Measurements from ENCODE around the gene IFT22.
"Not testable (repeated sequence)": the region's sequence is repeated elsewhere in the genome, so short reads cannot be mapped to it uniquely, and the experiment has no call there.

Gene IFT22

DNA sequence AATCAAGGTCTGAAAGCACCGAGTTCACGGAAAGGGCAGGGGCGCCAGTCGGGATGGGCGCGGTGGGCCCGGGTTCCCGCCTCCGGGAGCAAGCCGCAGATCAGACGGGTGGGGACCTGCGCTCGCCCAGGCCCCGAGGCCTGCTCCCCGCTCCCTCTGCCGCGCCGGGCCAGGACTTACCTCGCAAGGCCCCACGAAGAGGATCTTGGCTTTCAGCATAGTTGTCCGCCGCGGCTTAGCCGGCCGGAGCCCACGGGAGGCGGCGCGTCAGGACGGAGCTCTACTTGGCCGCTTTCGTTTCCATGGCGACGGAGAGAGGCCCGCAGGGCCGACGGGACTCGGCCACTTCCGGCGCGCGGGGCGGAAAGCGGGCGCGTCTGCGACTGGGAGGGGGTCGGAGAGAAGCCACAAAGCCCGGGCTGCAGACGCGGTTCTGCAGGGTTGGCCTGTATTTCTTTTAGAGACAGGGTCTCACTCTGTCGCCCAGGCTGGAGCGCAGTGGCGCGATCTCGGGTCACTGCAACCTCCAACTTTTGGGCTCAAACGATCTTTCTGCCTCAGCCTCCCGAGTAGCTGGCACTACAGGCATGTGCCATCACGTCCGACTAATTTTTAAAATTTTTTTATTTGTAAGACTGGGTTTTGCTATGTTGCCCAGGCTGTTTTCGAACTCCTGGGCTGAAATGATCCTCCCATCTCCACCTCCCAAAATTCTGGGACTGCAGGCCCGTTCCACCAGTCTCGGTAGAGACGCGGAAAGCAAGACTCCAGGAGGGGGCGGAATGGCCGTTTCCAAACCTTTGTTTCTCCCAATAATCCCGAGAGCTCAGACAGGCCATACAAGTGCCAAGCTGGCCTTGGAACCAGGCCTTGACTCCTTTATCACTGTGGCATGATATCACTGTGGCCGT, at the start of gene IFT22:
IFT22 (minus strand) TSS at position 322 of the 911 bp plus-strand sequence; CDS start at position 219, 103 bp downstream.
- peak; percentile 87 for DNase-seq

DNA sequence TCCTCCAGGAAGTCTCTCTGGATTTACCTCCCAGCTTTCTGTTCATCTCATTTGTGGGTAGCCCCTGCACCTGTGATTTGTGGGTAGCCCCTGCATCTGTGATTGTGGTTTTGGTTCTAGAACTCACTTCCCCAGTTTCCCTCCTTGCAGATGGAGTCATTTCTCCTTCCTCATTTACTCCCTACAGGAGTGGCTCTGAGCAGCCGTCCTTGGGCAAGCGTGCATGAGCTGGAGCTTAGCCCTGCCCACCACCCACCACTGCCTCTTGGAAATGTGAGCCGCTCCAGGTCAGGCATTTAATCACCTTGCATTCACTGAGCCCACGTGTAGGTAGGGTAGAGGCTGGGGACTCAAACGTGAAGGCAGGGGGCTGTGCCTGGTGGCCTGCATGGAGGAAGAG, 49.2 kb upstream of the IFT22 start:
- no peak for DNase-seq

DNA sequence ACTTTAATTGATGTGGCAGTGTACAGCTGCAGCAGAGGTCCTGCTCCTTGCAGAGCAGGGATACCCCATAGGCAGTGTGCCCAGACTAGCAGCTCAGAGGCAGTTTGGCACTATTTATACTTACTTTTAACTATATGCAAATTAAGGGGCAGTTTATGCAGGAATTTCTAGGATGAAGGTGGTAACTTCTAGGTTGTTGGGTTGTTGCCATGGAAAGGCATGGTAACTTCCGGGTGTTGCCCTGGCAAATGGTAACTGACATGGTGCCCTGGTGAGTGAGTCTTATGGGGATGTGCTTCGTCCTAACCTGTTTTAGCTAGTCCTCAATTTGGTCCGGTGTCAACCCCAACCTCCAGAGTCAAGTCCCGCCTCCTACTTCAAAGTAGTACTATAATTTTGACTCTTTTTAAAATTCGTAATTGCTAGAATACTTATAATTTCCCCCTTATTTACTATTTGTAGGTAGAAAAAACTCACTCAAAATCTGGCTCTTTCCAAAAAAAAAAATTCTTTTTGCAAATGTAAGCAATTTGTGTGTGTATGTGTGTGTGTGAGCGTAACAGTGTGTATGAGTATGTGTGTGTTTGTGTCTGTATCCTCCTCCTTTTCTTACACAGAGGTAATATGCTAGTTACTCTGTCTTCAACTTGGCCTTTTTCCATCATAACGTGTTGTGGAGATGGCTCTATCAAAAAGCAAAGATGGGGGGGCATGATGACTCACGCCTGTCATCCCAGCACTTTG, 47.0 kb upstream of the IFT22 start:
- no peak for DNase-seq

DNA sequence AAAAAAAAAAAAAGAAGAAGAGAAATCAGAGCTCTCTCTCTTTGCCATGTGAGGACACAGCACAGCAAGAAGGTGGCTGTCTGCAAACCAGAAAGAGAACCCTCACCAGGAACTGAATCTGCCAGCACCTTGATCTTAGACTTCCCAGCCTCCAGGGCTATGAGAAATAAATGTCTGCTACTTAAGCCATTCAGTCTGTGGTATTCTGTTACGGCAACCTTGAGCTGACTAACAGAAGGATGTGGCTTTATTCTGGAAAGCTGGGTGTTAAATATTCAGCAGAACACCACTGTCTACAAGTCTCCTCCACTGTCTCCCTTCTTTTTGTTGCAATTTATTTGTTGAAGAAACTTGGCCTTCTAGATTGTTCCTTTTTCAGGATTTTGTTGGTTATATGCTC, 46.1 kb upstream of the IFT22 start:
- no peak for DNase-seq

DNA sequence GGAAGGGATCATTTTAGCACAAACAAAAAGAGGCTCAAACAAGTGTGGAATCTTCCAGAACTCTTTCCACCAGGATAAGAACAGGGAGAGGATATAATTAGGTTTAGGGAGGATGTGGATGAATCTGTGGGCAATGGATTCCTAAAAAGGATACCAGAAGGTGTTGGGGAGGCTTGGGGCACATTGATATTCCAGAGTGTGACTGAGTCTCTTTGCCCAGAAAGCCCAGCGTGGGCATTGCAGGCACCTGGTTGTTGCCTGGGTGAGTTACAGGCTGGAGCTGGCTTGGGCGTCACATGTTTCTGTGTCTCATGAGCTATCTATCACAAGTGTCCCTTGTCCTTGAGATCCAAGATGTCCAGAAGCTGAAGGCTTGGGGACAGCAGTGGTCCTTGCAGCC, 44.3 kb upstream of the IFT22 start:
- no peak for DNase-seq

DNA sequence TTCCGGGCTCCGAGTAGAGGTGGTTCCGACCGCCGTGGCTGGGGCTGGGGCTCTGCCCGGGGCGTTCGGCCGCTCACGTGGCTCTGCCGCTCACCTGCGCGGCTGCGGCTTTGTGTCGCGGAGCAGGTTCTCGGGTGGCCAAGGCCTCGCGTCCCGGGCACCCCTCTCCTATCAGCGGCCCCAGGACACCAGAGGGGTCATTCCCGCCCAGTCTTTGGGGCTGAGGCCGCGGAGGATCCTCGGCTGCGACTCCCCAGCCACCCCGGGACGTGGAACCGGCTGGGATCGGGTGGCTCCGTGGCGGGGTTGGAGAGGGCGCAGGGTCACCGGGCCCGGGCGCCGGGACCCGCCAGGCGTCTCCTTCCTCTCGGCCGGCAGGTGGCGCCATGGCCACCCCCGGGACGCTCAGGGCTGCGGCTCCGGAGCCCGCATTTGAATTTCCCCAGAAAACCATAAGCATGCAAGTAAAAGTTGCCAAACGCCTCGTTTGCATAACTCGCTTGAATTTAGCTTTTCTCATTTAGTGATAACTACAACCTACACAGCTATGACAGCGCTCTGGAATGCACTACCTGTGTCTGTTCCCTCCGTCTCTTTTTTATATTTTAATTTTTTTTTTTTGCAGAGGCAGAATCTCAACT, 42.2 kb upstream of the IFT22 start:
- peak; percentile 60 for DNase-seq

DNA sequence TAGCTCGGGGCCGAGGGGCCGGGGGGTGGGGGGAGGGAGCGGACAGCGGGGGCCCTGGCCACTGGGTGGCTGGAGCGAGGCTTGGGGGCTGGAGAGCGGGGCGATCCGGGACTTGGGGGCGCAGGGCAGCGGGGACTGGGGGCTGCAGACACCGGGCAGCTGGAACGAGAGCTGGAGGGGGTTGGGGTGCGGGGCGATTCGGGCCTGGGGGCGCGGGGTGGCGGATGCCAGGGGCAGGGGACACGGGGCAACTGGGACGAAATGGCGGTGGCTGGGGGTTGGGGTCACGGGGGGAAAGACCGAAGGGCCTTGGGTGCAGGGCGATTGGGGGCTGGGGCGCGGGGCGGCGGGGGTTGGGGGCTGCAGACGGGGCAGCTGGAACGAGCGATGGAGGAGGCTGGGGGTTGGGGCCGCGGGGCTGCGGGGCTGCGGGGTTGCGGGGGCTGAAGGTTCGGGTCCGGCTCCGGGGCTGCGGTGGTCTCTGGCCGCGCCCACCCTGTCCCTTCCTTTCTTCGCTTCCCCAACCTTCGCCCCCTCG, 41.7 kb upstream of the IFT22 start:
- DNase-seq: no peak

DNA sequence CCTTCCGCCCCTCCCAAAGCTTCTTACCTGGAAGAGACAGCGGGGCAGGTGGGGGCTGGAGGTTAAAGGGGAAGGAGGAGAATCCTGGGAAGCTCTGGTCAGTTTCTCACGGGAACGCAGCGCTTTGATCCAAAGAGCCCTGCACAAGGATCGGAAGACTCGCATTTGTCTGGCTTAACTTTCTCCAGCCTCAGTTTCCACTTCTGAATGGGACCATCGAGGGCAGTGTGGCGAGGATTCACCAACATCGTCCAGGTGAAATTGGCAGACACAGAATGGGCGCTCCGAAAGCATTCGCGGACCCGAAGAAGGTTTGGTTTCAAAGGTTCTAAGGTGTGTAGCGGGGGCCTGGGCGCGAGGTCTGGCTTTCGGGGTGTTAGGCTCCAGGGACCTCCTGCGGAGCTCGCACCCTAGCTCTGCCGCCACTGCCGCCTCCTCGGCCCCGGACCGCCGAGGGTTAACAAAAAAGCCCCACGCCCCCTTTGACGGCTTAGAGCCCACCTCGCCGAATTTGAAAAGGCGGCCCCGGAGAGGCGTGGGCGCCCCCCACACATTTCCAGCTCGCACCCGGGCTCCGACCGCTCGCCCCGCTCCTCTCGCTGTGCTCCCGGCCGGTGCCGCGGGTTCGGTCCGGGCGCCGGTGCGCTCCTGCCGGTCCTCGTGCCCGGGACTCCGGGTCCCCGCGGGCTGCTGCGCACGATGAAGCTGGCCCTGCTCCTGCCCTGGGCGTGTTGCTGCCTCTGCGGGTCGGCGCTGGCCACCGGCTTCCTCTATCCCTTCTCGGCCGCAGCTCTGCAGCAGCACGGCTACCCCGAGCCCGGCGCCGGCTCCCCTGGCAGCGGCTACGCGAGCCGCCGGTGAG, 41.0 kb upstream of the IFT22 start, which contains the start of gene COL26A1:
COL26A1 (plus strand) TSS at position 542 of the 862 bp plus-strand sequence; CDS start at position 700, 158 bp downstream.
- no peak for DNase-seq

DNA sequence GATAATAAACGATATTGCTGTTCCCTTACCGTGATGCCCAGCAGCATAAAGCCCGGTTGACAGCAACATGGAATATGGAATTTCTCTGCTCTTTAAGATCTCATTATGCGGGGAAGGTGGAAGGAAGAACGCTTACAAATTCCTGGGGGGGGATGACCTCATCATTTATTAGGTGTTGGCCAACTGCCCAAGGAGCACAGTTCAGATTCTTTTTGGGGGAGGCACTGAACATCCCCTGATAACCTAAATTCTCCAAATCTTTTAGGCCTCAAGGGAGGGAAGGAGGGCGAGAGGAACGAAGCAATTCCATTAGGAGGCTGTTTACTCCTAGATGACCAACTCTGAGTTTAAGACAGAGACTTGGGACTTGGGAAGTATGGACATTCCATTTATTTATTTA, 35.8 kb upstream of the IFT22 start:
- DNase-seq: no peak

DNA sequence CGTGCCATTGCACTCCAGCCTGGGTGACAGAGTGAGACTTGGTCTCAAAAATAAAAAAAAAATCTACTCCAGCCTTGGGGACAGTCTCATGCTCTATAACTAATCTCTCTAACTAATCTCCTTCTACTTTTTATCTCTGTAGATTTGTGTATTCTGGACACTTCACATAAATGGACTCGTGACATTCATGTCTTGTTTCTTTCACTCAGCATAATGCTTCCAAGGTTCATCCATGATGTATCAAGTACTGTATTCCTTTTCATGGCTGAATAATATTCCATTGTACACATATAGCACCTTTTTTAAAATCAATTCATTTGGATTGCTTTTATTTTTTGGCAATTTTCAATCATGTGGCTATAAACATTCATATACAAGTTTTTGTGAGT, 31.3 kb upstream of the IFT22 start:
- DNase-seq: no peak

DNA sequence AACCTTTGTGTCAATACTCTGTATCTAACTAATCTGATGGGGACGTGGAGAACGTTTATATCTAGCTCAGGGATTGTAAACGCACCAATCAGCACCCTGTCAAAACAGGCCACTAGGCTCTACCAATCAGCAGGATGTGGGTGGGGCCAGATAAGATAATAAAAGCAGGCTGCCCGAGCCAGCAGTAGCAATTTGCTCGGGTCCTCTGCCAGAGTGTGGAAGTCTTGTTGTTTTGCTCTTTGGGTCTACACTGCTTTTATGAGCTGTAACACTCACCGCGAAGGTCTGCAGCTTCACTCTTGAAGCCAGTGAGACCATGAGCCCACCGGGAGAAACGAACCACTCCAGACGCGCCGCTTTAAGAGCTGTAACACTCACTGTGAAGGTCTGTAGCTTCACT, 27.7 kb upstream of the IFT22 start:
- DNase-seq: not testable (repeated sequence)

DNA sequence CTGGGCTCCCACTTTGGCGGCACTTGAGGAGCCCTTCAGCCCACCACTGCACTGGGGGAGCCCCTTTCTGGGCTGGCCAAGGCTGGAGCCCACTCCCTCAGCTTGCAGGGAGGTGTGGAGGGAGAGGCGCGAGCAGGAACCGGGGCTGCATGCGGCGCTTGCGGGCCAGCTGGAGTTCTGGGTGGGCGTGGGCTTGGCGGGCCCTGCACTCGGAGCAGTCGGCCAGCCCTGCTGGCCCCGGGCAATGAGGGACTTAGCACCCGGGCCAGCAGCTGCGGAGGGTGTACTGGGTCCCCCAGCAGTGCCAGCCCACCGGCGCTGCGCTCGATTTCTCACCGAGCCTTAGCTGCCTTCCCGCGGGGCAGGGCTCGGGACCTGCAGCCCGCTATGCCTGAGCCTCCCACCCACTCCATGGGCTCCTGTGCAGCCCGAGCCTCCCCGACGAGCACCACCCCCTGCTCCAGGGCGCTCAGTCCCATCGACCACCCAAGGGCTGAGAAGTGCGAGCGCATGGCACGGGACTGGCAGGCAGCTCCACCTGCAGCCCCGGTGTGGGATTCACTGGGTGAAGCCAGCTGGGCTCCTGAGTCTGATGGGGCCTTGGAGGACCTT, 26.9 kb upstream of the IFT22 start:
- not testable (repeated sequence) for DNase-seq

DNA sequence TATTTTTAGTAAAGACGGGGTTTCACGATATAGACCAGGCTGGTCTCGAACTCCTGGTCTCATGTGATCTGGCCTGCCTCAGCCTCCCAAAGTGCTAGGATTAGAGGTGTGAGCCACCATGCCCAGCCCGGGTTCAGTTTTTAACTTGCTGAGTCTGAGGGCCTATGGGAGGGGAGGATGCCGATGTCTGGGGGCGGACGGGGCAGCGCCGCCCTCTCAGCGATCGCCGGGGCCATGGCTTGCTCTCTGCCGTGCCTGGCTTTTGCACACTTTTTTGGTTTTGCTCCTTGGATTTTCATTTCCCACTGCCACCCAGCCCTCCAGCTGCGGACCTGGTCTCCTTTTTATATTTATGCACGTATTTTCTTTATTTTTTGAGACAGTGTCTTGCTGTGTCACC, 25.9 kb upstream of the IFT22 start:
- no peak for DNase-seq

DNA sequence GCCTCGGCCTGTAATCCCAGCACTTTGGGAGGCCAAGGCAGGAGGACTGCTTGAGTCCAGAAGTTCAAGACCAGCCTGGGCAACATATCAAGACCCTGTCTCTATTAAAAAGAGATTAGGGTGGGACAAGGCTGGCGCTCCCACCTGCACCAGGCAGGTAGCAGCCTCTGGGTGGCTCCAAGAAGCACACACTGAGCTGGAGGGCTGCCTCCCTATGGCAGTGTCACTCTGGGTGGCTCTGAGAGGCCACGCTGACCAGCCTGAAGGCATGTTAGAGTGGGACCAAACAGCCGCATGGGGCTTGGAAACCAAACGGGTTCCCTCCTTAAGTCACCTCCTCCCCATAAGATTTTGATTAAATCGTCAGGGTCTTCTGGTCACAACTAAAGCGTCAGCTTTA, 21.3 kb upstream of the IFT22 start:
- DNase-seq: no peak

DNA sequence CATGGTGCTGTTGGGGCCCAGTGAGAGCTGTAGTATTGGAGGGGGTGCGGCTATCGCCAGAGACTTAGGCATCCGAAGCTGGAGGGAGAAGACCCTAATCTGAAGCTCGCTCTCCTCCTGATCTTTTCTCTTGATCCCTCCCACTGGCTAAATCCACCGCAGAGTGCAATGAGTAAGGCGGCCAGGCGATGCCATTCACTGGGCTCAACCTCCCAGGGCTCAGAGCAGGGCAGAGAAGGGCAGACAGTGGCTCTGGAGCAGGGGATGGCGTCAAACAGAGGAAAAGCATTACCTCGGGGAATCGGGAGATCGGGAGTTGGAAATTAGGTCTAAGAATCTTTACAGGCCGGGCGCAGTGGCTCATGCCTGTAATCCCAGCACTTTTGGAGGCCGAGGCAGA, 18.8 kb upstream of the IFT22 start:
- no peak for DNase-seq

DNA sequence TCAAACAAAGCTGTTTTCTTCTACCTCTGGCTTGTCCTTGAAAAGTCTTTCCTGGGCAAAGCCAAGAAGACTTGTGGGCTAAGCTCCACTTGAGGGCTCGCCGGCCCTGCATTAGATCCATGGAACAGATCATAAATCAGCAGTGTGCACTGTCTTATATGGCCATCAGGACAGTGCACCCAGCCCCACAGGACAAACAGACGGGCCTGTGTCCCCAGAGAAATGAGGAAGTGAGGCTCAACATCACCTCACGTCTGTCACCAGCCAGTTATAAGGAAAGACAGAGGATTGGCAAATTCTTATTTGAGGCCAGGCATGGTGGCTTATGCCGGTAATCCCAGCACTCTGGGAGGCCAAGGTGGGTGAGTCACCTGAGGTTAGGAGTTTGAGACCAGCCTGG, 12.3 kb upstream of the IFT22 start:
- no peak for DNase-seq

DNA sequence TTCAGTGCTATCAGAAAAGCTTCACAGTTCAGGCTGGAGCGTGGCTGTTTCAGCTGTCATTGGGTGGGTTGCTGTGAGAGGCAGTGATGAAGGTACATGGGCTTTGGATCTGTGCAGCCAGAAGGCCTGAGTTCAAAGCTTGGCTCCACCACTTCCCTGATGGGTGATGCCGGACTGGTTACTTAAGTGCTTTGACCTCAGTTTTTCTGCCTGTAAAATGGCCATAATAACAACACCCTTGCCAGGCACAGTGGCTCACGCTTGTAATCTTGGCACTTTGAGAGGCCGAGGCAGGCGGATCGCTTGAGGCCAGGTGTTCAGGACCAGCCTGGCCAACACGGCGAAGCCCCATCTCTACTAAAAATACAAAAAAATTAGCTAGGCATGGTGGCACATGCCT, 10.4 kb upstream of the IFT22 start:
- DNase-seq: no peak

DNA sequence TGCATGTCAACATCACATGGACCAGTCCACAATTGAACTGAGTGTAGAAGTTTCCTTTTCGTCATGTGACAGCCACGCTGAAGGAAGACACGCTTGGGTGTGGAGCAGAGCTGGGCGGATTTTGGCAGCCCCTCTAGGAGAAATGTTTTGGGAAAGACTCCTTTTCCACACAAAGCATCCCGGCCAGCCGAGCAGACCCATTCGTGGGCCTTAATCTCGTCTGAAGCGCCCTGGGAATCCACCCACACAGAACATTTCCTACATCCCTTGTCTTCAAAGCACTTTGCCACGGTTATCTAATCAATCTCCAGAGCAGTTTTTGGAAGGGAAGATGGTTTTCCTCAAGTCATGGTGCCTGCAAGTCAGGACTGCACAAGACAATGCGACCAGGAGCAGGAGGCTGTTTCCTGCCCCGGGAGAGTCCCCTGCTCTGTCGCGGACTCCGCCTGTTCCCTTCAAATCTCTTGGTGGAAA, 8.4 kb upstream of the IFT22 start:
- DNase-seq: no peak

DNA sequence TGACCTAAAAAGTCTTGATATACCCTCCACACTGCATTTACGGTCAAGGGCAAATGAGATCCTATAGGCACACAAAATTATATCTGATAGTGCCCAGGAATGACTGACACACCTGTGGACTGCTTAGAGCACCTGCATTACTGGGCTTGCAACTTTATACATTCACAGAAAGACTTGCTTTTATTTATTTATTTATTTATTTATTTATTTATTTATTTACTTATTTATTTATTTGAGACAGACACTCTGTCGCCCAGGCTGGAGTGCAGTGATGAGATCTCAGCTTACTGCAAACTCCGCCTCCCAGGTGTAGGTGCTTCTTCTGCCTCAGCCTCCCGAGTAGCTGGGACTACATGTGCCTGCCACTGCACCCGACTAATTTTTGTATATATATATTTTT, 6.5 kb upstream of the IFT22 start:
- no peak for DNase-seq

DNA sequence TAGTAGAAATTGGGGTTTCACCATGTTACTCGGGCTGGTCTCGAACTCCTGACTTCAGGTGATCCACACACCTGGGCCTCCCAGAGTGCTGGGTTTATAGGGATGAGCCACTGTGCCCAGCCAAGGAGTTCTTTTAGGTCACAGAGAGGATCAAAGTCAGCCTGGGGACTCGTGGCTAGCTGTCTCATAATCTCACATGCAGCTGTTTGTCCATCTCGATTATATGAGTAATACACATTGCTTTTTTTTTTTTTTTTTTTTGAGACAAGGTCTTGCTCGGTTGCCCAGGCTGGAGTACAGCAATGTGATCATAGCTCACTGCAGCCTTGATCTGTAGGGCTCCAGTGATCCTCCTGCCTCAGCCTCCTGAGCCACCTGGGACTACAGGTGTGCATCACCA, 2.2 kb downstream of the IFT22 start:
- no peak for DNase-seq

DNA sequence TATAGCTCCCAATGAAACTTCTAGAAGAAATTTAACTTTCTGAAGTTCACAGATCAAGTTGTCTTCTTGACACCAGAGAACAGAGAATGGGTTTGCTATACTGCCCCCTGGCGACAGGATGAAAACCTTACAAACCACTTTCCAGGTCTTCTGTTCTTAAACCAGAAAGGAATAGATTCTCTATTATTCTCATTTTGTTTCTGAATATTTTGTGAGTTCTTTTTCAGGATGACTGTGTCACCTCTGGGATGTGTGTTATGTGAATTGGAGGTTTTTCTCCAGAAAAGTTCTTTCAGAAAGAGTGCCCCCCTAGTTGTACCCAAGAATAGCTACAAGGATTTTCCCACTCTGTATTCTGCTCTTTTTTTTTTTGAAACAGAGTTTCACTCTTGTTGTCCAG, 6.3 kb downstream of the IFT22 start:
- peak; percentile 13 for DNase-seq
